Mesendoderm (in vitro differentiated cells): ENCODE measurements around the gene MYH13.

Experiments
- DNase-seq: peaks from one replicate; pipeline ENCODE4 v3.0.0; 2013
- H2AK5ac ChIP-seq: 2 replicates; pipeline ENCODE4 v1.6.1; 2013; ENCODE audit warnings: low read length, inconsistent platforms
- H2BK120ac ChIP-seq: 2 replicates; pipeline ENCODE4 v1.6.1; 2013; ENCODE audit warnings: low read depth, mild to moderate bottlenecking, low read length, moderate library complexity, mixed read lengths
- H2BK15ac ChIP-seq: replicated peaks from 2 replicates; pipeline ENCODE4 v1.6.1; 2013; ENCODE audit warnings: low read depth, mild to moderate bottlenecking, moderate library complexity
- H2BK5ac ChIP-seq: 2 replicates; pipeline ENCODE4 v1.6.1; 2013; ENCODE audit warnings: low read length, inconsistent platforms
- H3K18ac ChIP-seq: 2 replicates; pipeline ENCODE4 v1.6.1; 2013; ENCODE audit warnings: mild to moderate bottlenecking, low read length, mixed read lengths
- H3K23ac ChIP-seq: one replicate; pipeline ENCODE4 v1.6.1; 2013; ENCODE audit warnings: low read length
- H3K27ac ChIP-seq: 2 replicates; pipeline ENCODE4 v1.5.1; 2013; ENCODE audit warnings: low read depth, mild to moderate bottlenecking, inconsistent platforms, low read length, moderate library complexity
- H3K27me3 ChIP-seq: 2 replicates; pipeline ENCODE4 v1.6.1; 2013; ENCODE audit warnings: low read length, control low read depth, mild to moderate bottlenecking, inconsistent platforms; ENCODE audit not compliant: insufficient read depth, poor library complexity
- H3K36me3 ChIP-seq: 2 replicates; pipeline ENCODE4 v1.6.1; 2013; ENCODE audit warnings: low read length, inconsistent platforms; ENCODE audit not compliant: control insufficient read depth, insufficient read depth
- H3K4ac ChIP-seq: one replicate; pipeline ENCODE4 v1.6.1; 2013; ENCODE audit warnings: low read depth, mild to moderate bottlenecking, low read length, moderate library complexity
- H3K4me1 ChIP-seq: 2 replicates; pipeline ENCODE4 v1.6.1; 2013; ENCODE audit warnings: low read depth, low read length, inconsistent platforms; ENCODE audit not compliant: control insufficient read depth
- H3K4me2 ChIP-seq: 2 replicates; pipeline ENCODE4 v1.6.1; 2013; ENCODE audit warnings: low read length
- H3K4me3 ChIP-seq: 2 replicates; pipeline ENCODE4 v1.5.1; 2013; ENCODE audit warnings: mild to moderate bottlenecking, low read length
- H3K56ac ChIP-seq: one replicate; pipeline ENCODE4 v1.6.1; 2013; ENCODE audit warnings: low read length
- H3K79me1 ChIP-seq: 2 replicates; pipeline ENCODE4 v1.6.1; 2013; ENCODE audit warnings: low read length, inconsistent platforms
- H3K79me2 ChIP-seq: 2 replicates; pipeline ENCODE4 v1.6.1; 2013; ENCODE audit warnings: mild to moderate bottlenecking, low read length; ENCODE audit not compliant: control insufficient read depth, insufficient read depth
- H3K9ac ChIP-seq: 2 replicates; pipeline ENCODE4 v1.6.1; 2013; ENCODE audit warnings: low read length, inconsistent platforms
- H4K5ac ChIP-seq: one replicate; pipeline ENCODE4 v1.6.1; 2013; ENCODE audit warnings: low read length
- H4K8ac ChIP-seq: one replicate; pipeline ENCODE4 v1.6.1; 2013; ENCODE audit warnings: low read depth, mild to moderate bottlenecking, control low read depth, low read length, moderate library complexity
- WGBS: extraction: QIAGEN DNeasy Blood & Tissue Kit; methylation state at CpG from one replicate; pipeline ENCODE4 v1.1.7; 2013; ENCODE audit warnings: low lambda C conversion rate, missing lambda C conversion rate; ENCODE audit not compliant: insufficient coverage; ENCODE audit errors: extremely low coverage; 5-methylcytosine and 5-hydroxymethylcytosine counted together

MYH13 gene

GRCh38 chr17:10337976-10338375 is 34.8 kb downstream of the MYH13 start:
- no CpG with 5 or more reads among the region's 9 CpGs for WGBS
- H3K4me2 ChIP-seq: no peak overlapping the region
- no peak overlapping the region for H2AK5ac ChIP-seq
- no peaks in the 10 kb centered on the region for H3K79me2 ChIP-seq
- H3K56ac ChIP-seq: no peak overlapping the region
- no peak overlapping the region for H3K9ac ChIP-seq
- no peak overlapping the region for H4K8ac ChIP-seq
- no peak overlapping the region for H2BK5ac ChIP-seq
- no peak overlapping the region for H3K4me3 ChIP-seq
- H3K36me3 ChIP-seq: no peaks in the 10 kb centered on the region
- H2BK15ac ChIP-seq: no peak overlapping the region
- no peak overlapping the region for H3K23ac ChIP-seq
- no peak overlapping the region for H2BK120ac ChIP-seq
- no peak for DNase-seq
- no peak overlapping the region for H3K4ac ChIP-seq
- H3K79me1 ChIP-seq: no peaks in the 10 kb centered on the region
- no peak overlapping the region for H3K27ac ChIP-seq
- no peak overlapping the region for H3K18ac ChIP-seq
- H3K4me1 ChIP-seq: no peaks in the 10 kb centered on the region
- H3K27me3 ChIP-seq: no peaks in the 10 kb centered on the region
- no peak overlapping the region for H4K5ac ChIP-seq

GRCh38 chr17:10337136-10337535 is 35.7 kb downstream of the MYH13 start:
- Histone ChIP-seq H3K9ac (no peak overlapping the region), H2BK120ac (no peak overlapping the region), H3K79me2 (no peaks in the 10 kb centered on the region), H3K4ac (no peak overlapping the region), H3K4me1 (no peaks in the 10 kb centered on the region), H4K8ac (no peak overlapping the region), H2AK5ac (no peak overlapping the region), H4K5ac (no peak overlapping the region), H2BK5ac (no peak overlapping the region), H3K4me3 (no peak overlapping the region), H3K56ac (no peak overlapping the region), H3K36me3 (no peaks in the 10 kb centered on the region), H3K18ac (no peak overlapping the region), H2BK15ac (no peak overlapping the region), H3K27ac (no peak overlapping the region), H3K27me3 (no peaks in the 10 kb centered on the region), H3K4me2 (no peak overlapping the region), H3K23ac (no peak overlapping the region), H3K79me1 (no peaks in the 10 kb centered on the region)
- WGBS: no CpG with 5 or more reads among the region's 10 CpGs
- no peak for DNase-seq

GRCh38 chr17:10336393-10336792 is 36.4 kb downstream of the MYH13 start:
- H3K9ac ChIP-seq: no peak overlapping the region
- H3K56ac ChIP-seq: no peak overlapping the region
- no peak overlapping the region for H3K4me3 ChIP-seq
- H3K27ac ChIP-seq: no peak overlapping the region
- H3K4me1 ChIP-seq: no peaks in the 10 kb centered on the region
- H4K8ac ChIP-seq: no peak overlapping the region
- WGBS: no CpG with 5 or more reads among the region's 7 CpGs
- no peak overlapping the region for H3K23ac ChIP-seq
- no peak for DNase-seq
- no peaks in the 10 kb centered on the region for H3K27me3 ChIP-seq
- no peaks in the 10 kb centered on the region for H3K79me1 ChIP-seq
- no peak overlapping the region for H3K4ac ChIP-seq
- H3K4me2 ChIP-seq: no peak overlapping the region
- H2BK5ac ChIP-seq: no peak overlapping the region
- H2BK120ac ChIP-seq: no peak overlapping the region
- no peaks in the 10 kb centered on the region for H3K36me3 ChIP-seq
- no peak overlapping the region for H3K18ac ChIP-seq
- H3K79me2 ChIP-seq: no peaks in the 10 kb centered on the region
- H2AK5ac ChIP-seq: no peak overlapping the region
- H2BK15ac ChIP-seq: no peak overlapping the region
- H4K5ac ChIP-seq: no peak overlapping the region

GRCh38 chr17:10332515-10332914 is 40.3 kb downstream of the MYH13 start:
- Histone ChIP-seq H3K4me2 (no peak overlapping the region), H2BK5ac (no peak overlapping the region), H3K36me3 (no peaks in the 10 kb centered on the region), H3K79me1 (no peaks in the 10 kb centered on the region), H3K18ac (no peak overlapping the region), H2BK120ac (no peak overlapping the region), H4K8ac (no peak overlapping the region), H3K4me3 (no peak overlapping the region), H3K9ac (no peak overlapping the region), H3K56ac (no peak overlapping the region), H4K5ac (no peak overlapping the region), H3K4me1 (no peaks in the 10 kb centered on the region), H3K79me2 (no peaks in the 10 kb centered on the region), H3K27me3 (no peaks in the 10 kb centered on the region), H3K27ac (no peak overlapping the region), H3K4ac (no peak overlapping the region), H2AK5ac (no peak overlapping the region), H3K23ac (no peak overlapping the region), H2BK15ac (no peak overlapping the region)
- no CpG with 5 or more reads among the region's 4 CpGs for whole genome bisulfite sequencing
- DNase-seq: no peak

- Histone ChIP-seq H4K5ac (no peak overlapping the region), H3K4me1 (no peaks in the 10 kb centered on the region), H2BK120ac (no peak overlapping the region), H2BK15ac (no peak overlapping the region), H3K56ac (no peak overlapping the region), H3K27me3 (no peaks in the 10 kb centered on the region), H3K9ac (no peak overlapping the region), H2BK5ac (no peak overlapping the region), H3K18ac (no peak overlapping the region), H3K23ac (no peak overlapping the region), H3K4me2 (no peak overlapping the region), H3K4ac (no peak overlapping the region), H3K79me2 (no peaks in the 10 kb centered on the region), H2AK5ac (no peak overlapping the region), H3K4me3 (no peak overlapping the region), H4K8ac (no peak overlapping the region), H3K36me3 (no peaks in the 10 kb centered on the region), H3K79me1 (no peaks in the 10 kb centered on the region), H3K27ac (no peak overlapping the region)
- no peak for DNase-seq
- no CpG with 5 or more reads among the region's 15 CpGs for WGBS
These were observed 43.6 kb downstream of the MYH13 start for GRCh38 chr17:10328971-10329923.

GRCh38 chr17:10328206-10328605 is 44.6 kb downstream of the MYH13 start:
- Histone ChIP-seq H3K9ac (no peak overlapping the region), H3K4me2 (no peak overlapping the region), H4K8ac (no peak overlapping the region), H3K4ac (no peak overlapping the region), H2BK120ac (no peak overlapping the region), H3K18ac (no peak overlapping the region), H3K79me2 (no peaks in the 10 kb centered on the region), H2BK15ac (no peak overlapping the region), H3K23ac (no peak overlapping the region), H2AK5ac (no peak overlapping the region), H3K27ac (no peak overlapping the region), H2BK5ac (no peak overlapping the region), H3K4me3 (no peak overlapping the region), H3K27me3 (no peaks in the 10 kb centered on the region), H3K4me1 (no peaks in the 10 kb centered on the region), H3K36me3 (no peaks in the 10 kb centered on the region), H3K56ac (no peak overlapping the region), H4K5ac (no peak overlapping the region), H3K79me1 (no peaks in the 10 kb centered on the region)
- no peak for DNase-seq
- WGBS: no CpG with 5 or more reads among the region's 7 CpGs
